K562 (cell line): ENCODE data around the gene TMC2. TPM values are rescaled to one million over a fixed set of nuclear protein-coding genes. Genes with fewer than 3 reads are reported as not detected.

Source experiments
- ATAC-seq: fragments of 200-7000 bp; cut with Tn5 transposase; 3 replicates; pipeline ENCODE4 v1.9.1; 2020; ENCODE audit warnings: moderate library complexity
- BruUV-seq: library from RNA; stranded (reverse); fragments of 400-500 nt; replicated peaks from 2 replicates; lab custom pipeline; 2021; lab: Mats Ljungman, UMichigan
- CTCF ChIA-PET: fragments of 300-600 bp; formaldehyde crosslinking; extraction: SDS; loops from one replicate; lab custom pipeline; 2021; ENCODE audit warnings: low intra/inter-chr PET ratio; lab: Yijun Ruan, JAX
- POLR2A ChIA-PET: fragments of 300-600, 350-650 bp; sonication (Branson Sonifier 250); formaldehyde crosslinking; extraction: SDS; loops from one replicate; lab custom pipeline; 2021; ENCODE audit warnings: antibody characterized with exemption, inconsistent platforms; lab: Yijun Ruan, JAX
- DNase-seq, 4 experiments: peaks; one replicate each; pipeline versions ENCODE4 v3.0.0 to v3.0.0-alpha.2; 2011 to 2018; ENCODE audit warnings: low spot score in 3 of 4, mixed read lengths in 3 of 4; ENCODE audit errors: extremely low read depth in 1 of 4
- FAIRE-seq: peaks from 2 replicates; lab custom pipeline; 2011; peaks lifted over from hg19 to GRCh38; lab: Jason Lieb, UNC
- H2AFZ ChIP-seq: 2 replicates; pipeline ENCODE4 v1.6.0; 2011; ENCODE audit warnings: low read depth, low read length, control low read depth, inconsistent platforms
- H3K27ac ChIP-seq: fragments of 200-600 bp; 3 replicates; pipeline ENCODE4 v1.8.0; 2011; ENCODE audit warnings: low read depth, mild to moderate bottlenecking, control low read depth, inconsistent platforms, low read length, moderate library complexity, mixed read lengths; ENCODE audit errors: extremely low read depth
- H3K27me3 ChIP-seq, 2 experiments: fragments of 300-600 bp in 1 of 2; 2 replicates in 1 of 2; 3 replicates in 1 of 2; pipeline versions ENCODE4 v1.6.0 to v1.8.0; 2011; ENCODE audit warnings: inconsistent platforms in 2 of 2, low read length in 2 of 2, mild to moderate bottlenecking in 1 of 2, mixed read lengths in 1 of 2, moderate library complexity in 1 of 2; ENCODE audit not compliant: control insufficient read depth in 2 of 2, insufficient read depth in 2 of 2
- H3K36me3 ChIP-seq: fragments of 300-600 bp; 3 replicates; pipeline ENCODE4 v1.8.0; 2011; ENCODE audit warnings: mild to moderate bottlenecking, low read length, inconsistent platforms; ENCODE audit not compliant: control insufficient read depth, insufficient read depth
- H3K4me1 ChIP-seq, 2 experiments: fragments of 200-600 bp in 1 of 2; replicated peaks in 1 of 2; 2 replicates in 1 of 2; 3 replicates in 1 of 2; pipeline versions ENCODE4 v1.5.1 to v1.8.0; 2011; ENCODE audit warnings: inconsistent platforms in 2 of 2, low read length in 2 of 2, mild to moderate bottlenecking in 1 of 2, mixed read lengths in 1 of 2, moderate library complexity in 1 of 2; ENCODE audit not compliant: control insufficient read depth in 2 of 2, insufficient read depth in 2 of 2
- H3K4me2 ChIP-seq: 2 replicates; pipeline ENCODE4 v1.6.1; 2011; ENCODE audit warnings: low read length, control low read depth, inconsistent platforms, mixed read lengths; ENCODE audit not compliant: insufficient read depth
- H3K4me3 ChIP-seq: fragments of 200-600 bp; sonication (generic), shearing (Covaris generic); 2 replicates; pipeline ENCODE4 v1.5.1; 2016; ENCODE audit warnings: control low read depth, inconsistent platforms
- H3K79me2 ChIP-seq: fragments of 200-600 bp; 3 replicates; pipeline ENCODE4 v1.8.0; 2011; ENCODE audit warnings: low read length, inconsistent platforms; ENCODE audit not compliant: control insufficient read depth, insufficient read depth
- H3K9ac ChIP-seq, 2 experiments: 2 replicates each; pipeline versions ENCODE4 v1.6.0 to v1.6.1; 2011; ENCODE audit warnings: low read depth in 2 of 2, low read length in 2 of 2, control low read depth in 1 of 2, inconsistent platforms in 1 of 2, mild to moderate bottlenecking in 1 of 2, mixed read lengths in 1 of 2; ENCODE audit not compliant: insufficient read depth in 1 of 2
- H3K9me1 ChIP-seq: one replicate; pipeline ENCODE4 v1.6.0; 2011; ENCODE audit warnings: inconsistent platforms, mild to moderate bottlenecking, low read length, moderate library complexity; ENCODE audit not compliant: control insufficient read depth, insufficient read depth
- H3K9me3 ChIP-seq: replicated peaks from 2 replicates; pipeline ENCODE4 v1.5.1; 2011; ENCODE audit warnings: low read depth, low read length, inconsistent platforms; ENCODE audit not compliant: control insufficient read depth, insufficient read depth
- H4K20me1 ChIP-seq: replicated peaks from 2 replicates; pipeline ENCODE4 v1.6.1; 2011; ENCODE audit warnings: low read length, inconsistent platforms, mixed read lengths; ENCODE audit not compliant: control insufficient read depth, insufficient read depth
- GABPB1 ChIP-seq: sonication (generic); formaldehyde crosslinking; IDR thresholded peaks from 2 replicates; pipeline ENCODE4 v1.8.0; 2022; ENCODE audit warnings: mild to moderate bottlenecking, missing genetic modification reagents
- HOXB6 ChIP-seq: fragments of 250-450 bp; sonication (Bioruptor Pico); IDR thresholded peaks from 2 replicates; pipeline ENCODE4 v1.5.1; 2022; ENCODE audit warnings: mild to moderate bottlenecking, borderline replicate concordance
- NFRKB ChIP-seq: fragments of 450-650 bp; IDR thresholded peaks from 2 replicates; pipeline ENCODE4 v1.6.1; 2016; ENCODE audit warnings: low read depth
- NR2C2 ChIP-seq, 2 experiments: fragments of 200-800 bp in 1 of 2; sonication (Bioruptor generic) in 1 of 2; sonication (generic) in 1 of 2; formaldehyde crosslinking in 1 of 2; IDR thresholded peaks; 2 replicates each; pipeline versions ENCODE4 v1.6.1 to v1.8.0; 2016 to 2022; ENCODE audit warnings: mild to moderate bottlenecking in 1 of 2, missing compliant biosample characterization in 1 of 2, missing genetic modification characterization in 1 of 2, missing genetic modification reagents in 1 of 2
- POLR2H ChIP-seq: IDR thresholded peaks from 2 replicates; pipeline ENCODE4 v1.6.1; 2016; ENCODE audit warnings: missing genetic modification characterization, low read depth, mild to moderate bottlenecking, control low read depth, missing compliant biosample characterization, moderate library complexity
- RAD21 ChIP-seq, 2 experiments: fragments of 250-450 bp in 1 of 2; fragments of 450-650 bp in 1 of 2; sonication (Bioruptor Pico) in 1 of 2; formaldehyde crosslinking in 1 of 2; IDR thresholded peaks in 1 of 2; conservative IDR thresholded peaks in 1 of 2; 2 replicates each; pipeline versions ENCODE4 v1.4.0 to v1.8.0; 2020 to 2022; ENCODE audit warnings: mild to moderate bottlenecking in 2 of 2, moderate library complexity in 1 of 2
- WGBS: fragments of 100-300 bp; shearing (Covaris generic); methylation state at CpG from one replicate; pipeline ENCODE4 v1.1.6; 2016; ENCODE audit warnings: low coverage, mixed read lengths; ENCODE audit not compliant: insufficient coverage; ENCODE audit errors: missing lambda C conversion rate; 5-methylcytosine and 5-hydroxymethylcytosine counted together
- in situ Hi-C: fragments of 300-500 bp; cut with MboI; formaldehyde crosslinking; loops from 4 replicates; pipeline ENCODE4 v1.15.0; 2018; ENCODE audit warnings: inconsistent platforms, mixed read lengths
- intact Hi-C: fragments of 100-400 bp; cut with micrococcal nuclease; formaldehyde crosslinking; loops from 2 replicates; pipeline ENCODE4 v1.14.2; 2022
- polyA plus RNA-seq, 8 experiments: library from polyadenylated mRNA; depleted of rRNA in 4 of 8; stranded (reverse) in 5 of 8; unstranded in 3 of 8; fragments of >200 nt; fragmentation: Nextera tagmentation in 2 of 8; fragmentation: Illumina TruSeq in 1 of 8; extraction: Ambion mirVana in 2 of 8; extraction: Trizol in 1 of 8; gene quantifications; 2 replicates each; pipeline versions ENCODE4 v1.2.1 to v1.2.3, GENCODE V29; 2011 to 2014; ENCODE audit warnings: inconsistent platforms in 1 of 8, missing spikeins in 1 of 8
- total RNA-seq, 7 experiments: library from RNA; depleted of rRNA in 6 of 7; stranded (reverse); fragments of >200 nt in 6 of 7; fragmentation: Illumina TruSeq in 2 of 7; extraction: Trizol in 2 of 7; gene quantifications; 2 replicates each; pipeline versions ENCODE4 v1.2.1 to v1.2.3, GENCODE V29; 2011 to 2021; ENCODE audit warnings: low replicate concordance in 1 of 7
- TF ChIP-seq, protein P1 (sequence below): fragments of 450-650 bp; formaldehyde crosslinking; IDR thresholded peaks from 2 replicates; pipeline ENCODE4 v1.4.0; 2020; ENCODE audit warnings: mild to moderate bottlenecking, moderate library complexity
- TF ChIP-seq, protein P2 (sequence below): sonication (generic); formaldehyde crosslinking; IDR thresholded peaks from 2 replicates; pipeline ENCODE4 v1.8.1; 2022; ENCODE audit warnings: missing genetic modification reagents

The TMC2 gene
- total and polyA plus RNA-seq, 9 of the 15 experiments (the other 6 are each of a cell fraction or from before 2014, with no cell fraction given), result not detected

DNA sequence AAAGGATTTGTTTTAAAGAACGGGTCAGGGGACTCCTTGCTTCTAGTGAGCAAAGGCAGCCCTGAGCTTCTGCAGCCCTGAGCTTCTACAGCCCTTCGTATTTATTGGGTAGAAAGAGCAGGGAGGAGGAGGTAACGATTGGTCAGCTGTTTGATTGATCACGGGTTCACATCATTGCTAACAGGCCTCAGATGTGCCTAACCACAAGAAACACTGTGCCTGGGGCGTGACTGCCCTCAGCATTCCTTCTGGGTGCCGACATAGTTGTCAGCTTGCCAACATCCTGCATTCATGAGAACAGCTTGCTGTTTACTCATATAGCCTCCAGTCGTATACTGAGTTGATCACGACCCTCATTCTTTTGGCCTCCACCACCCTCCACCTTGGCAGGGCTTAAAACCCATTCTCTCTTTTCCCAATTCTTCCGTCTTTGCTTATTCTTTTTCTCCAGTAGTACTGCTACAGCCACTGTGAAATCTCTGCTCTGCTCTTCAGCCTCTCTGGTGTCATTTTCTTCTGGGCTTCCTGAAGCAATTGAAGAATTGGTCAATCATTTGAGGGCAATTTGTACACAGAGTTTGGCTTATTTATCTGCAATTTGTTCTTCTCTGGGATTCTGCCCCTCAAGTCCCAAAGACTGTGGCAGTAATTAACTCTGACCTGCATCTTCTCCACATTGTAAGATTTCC is 90.6 kb downstream of the TMC2 start:
- H3K4me3 ChIP-seq, result no peak overlapping the region
- no peak overlapping the region for H3K9ac ChIP-seq
- POLR2A ChIA-PET, result no interaction called here
- no peaks in the 10 kb centered on the region for H3K4me1 ChIP-seq
- H3K4me2 ChIP-seq, result no peak overlapping the region
- H3K27ac ChIP-seq, result no peak overlapping the region
- no peaks in the 10 kb centered on the region for H3K79me2 ChIP-seq
- no peak overlapping the region for H2AFZ ChIP-seq
- H3K9me3 ChIP-seq, result no peaks in the 10 kb centered on the region
- no peak for ATAC-seq
- 0% methylated on average over 9 of the region's 9 CpGs for WGBS
- no peak for DNase-seq
- H4K20me1 ChIP-seq, result no peaks in the 10 kb centered on the region
- no peaks in the 10 kb centered on the region for H3K9me1 ChIP-seq
- no TSS peak for BruUV-seq
- H3K27me3 ChIP-seq, result peaks cover 7 to 10% of the 10 kb centered on the region in 2 experiments; a peak in 3 of 5 replicates
- no peak for FAIRE-seq
- intact Hi-C loops (no loop called here), in situ Hi-C loops (no loop called here)
- CTCF ChIA-PET, result no interaction called here
- H3K36me3 ChIP-seq, result no peaks in the 10 kb centered on the region
- TF ChIP-seq, protein P1, sequence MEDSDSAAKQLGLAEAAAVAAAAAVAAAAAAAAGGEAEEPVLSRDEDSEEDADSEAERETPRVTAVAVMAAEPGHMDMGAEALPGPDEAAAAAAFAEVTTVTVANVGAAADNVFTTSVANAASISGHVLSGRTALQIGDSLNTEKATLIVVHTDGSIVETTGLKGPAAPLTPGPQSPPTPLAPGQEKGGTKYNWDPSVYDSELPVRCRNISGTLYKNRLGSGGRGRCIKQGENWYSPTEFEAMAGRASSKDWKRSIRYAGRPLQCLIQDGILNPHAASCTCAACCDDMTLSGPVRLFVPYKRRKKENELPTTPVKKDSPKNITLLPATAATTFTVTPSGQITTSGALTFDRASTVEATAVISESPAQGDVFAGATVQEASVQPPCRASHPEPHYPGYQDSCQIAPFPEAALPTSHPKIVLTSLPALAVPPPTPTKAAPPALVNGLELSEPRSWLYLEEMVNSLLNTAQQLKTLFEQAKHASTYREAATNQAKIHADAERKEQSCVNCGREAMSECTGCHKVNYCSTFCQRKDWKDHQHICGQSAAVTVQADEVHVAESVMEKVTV (CRISPR knock-in tag), result no peak
- TF ChIP-seq POLR2H (tag), result no peak

DNA sequence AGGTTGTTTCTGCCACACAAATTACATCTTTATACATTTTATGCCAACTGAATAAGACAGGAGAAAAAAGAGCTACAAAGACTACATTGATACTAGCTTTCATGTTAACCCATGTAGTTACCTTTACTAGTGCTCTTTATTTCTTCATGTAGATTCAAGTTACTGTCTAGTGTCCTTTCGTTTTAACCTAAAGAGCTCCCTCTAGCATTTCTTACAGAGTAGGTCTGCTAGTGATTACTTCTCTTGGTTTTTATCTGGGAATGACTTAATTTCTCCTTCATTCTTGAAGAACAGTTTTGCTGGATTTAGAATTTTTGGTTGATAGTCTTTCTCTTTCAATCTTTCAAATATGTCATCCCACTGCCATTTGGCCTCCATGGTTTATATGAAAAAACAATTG is 94.9 kb downstream of the TMC2 start:
- in situ Hi-C loops, result no loop called here
- Histone ChIP-seq H2AFZ (no peak overlapping the region), H3K27ac (no peak overlapping the region), H3K4me3 (no peak overlapping the region), H3K36me3 (no peaks in the 10 kb centered on the region), H3K9me3 (no peaks in the 10 kb centered on the region), H3K4me1 (no peaks in the 10 kb centered on the region), H3K9me1 (no peaks in the 10 kb centered on the region), H3K9ac (no peak overlapping the region), H3K27me3 (no peaks in the 10 kb centered on the region), H4K20me1 (no peaks in the 10 kb centered on the region), H3K79me2 (no peaks in the 10 kb centered on the region), H3K4me2 (no peak overlapping the region)
- TF ChIP-seq NR2C2 (CRISPR knock-in tag; IDR thresholded peaks at IDR 0.05), result no peak
- TF ChIP-seq NR2C2 (tag; IDR thresholded peaks at IDR 0.05), result no peak
- no peak for TF ChIP-seq GABPB1 (CRISPR knock-in tag)
- TF ChIP-seq, protein P2, sequence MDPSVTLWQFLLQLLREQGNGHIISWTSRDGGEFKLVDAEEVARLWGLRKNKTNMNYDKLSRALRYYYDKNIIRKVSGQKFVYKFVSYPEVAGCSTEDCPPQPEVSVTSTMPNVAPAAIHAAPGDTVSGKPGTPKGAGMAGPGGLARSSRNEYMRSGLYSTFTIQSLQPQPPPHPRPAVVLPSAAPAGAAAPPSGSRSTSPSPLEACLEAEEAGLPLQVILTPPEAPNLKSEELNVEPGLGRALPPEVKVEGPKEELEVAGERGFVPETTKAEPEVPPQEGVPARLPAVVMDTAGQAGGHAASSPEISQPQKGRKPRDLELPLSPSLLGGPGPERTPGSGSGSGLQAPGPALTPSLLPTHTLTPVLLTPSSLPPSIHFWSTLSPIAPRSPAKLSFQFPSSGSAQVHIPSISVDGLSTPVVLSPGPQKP (CRISPR knock-in tag), result no peak
- no peak for TF ChIP-seq NFRKB
- no peak for TF ChIP-seq HOXB6 (CRISPR knock-in tag)
- TF ChIP-seq RAD21 (CRISPR knock-in tag; conservative IDR thresholded peaks at IDR 0.05 in 1 of 2, IDR thresholded peaks at IDR 0.05 in 1 of 2), result peak in 1 of 2 experiments; percentile 24; a peak in 1 of 4 replicates
- FAIRE-seq (no peak), DNase-seq (no peak), ATAC-seq (no peak)
- POLR2A ChIA-PET, result no interaction called here
- no TSS peak for BruUV-seq
- CTCF ChIA-PET, result no interaction called here
- intact Hi-C loops, result no loop called here
- WGBS, result 0% methylated on average over 1 of the region's 1 CpG
